Measurements from ENCODE around the gene UBXN2A. TPM values are rescaled to one million over a fixed set of nuclear protein-coding genes. Genes with fewer than 3 reads are reported as not detected.

The UBXN2A gene
- total and polyA plus RNA-seq, 2 of the 8 experiments (the other 6 are each of a cell fraction or from before 2014, with no cell fraction given) = 3.6 to 20.4 TPM

- Histone ChIP-seq H3K9ac (replicated peaks in 1 of 4; ENCODE audit: extremely low read depth in 1 of 4, low read depth in 3 of 4, low read length in 3 of 4) (no peak overlapping the region), H3K23ac (ENCODE audit: insufficient read length) (no peak overlapping the region), H3K27ac (ENCODE audit: low read depth, low read length) (no peak overlapping the region), H3K79me2 (ENCODE audit: control insufficient read depth in 1 of 2, insufficient read depth in 2 of 2, low read length in 2 of 2) (no peaks in the 10 kb centered on the region), H3K18ac (ENCODE audit: extremely low read depth, low read length) (no peak overlapping the region), H2AFZ (ENCODE audit: low read length) (no peak overlapping the region), H3K4me2 (ENCODE audit: insufficient read depth in 1 of 2, low read depth in 2 of 2, low read length in 2 of 2) (no peak overlapping the region; a peak in 1 of 4 replicates), H4K20me1 (replicated peaks in 1 of 2; ENCODE audit: control insufficient read depth in 1 of 2, insufficient read depth in 2 of 2, low read length in 2 of 2) (no peaks in the 10 kb centered on the region), H3K36me3 (ENCODE audit: control insufficient read depth in 2 of 4, insufficient read depth in 4 of 4, low read length in 3 of 4) (peaks cover 0 to 3% (median 0%) of the 10 kb centered on the region in 4 experiments; a peak in 1 of 8 replicates), H3K9me3 (ENCODE audit: insufficient read depth in 2 of 2, low read depth in 1 of 2, low read length in 1 of 2) (no peaks in the 10 kb centered on the region), H3K23me2 (ENCODE audit: low read depth, low read length) (peaks cover 4% of the 10 kb centered on the region; the same call in 1 of the 2 replicates), H3K4ac (replicated peaks; ENCODE audit: insufficient read length, low read depth, low read length) (no peak overlapping the region), H3K56ac (replicated peaks; ENCODE audit: insufficient read length, low read depth, low read length) (no peak overlapping the region), H4K5ac (ENCODE audit: insufficient read length, low read depth, low read length) (no peak overlapping the region), H2BK15ac (ENCODE audit: low read length) (no peak overlapping the region), H2AK5ac (ENCODE audit: low read depth, low read length) (no peak overlapping the region), H3K79me1 (ENCODE audit: low read depth, low read length) (no peaks in the 10 kb centered on the region), H4K91ac (replicated peaks; ENCODE audit: insufficient read length, low read length) (no peak overlapping the region), H3K27me3 (replicated peaks in 1 of 4; ENCODE audit: control insufficient read depth in 3 of 4, extremely low read depth in 1 of 4, insufficient read depth in 3 of 4, low read length in 3 of 4) (peaks cover 0 to 13% (median 6%) of the 10 kb centered on the region in 4 experiments; a peak in 3 of 7 replicates), H2BK12ac (ENCODE audit: low read depth, low read length) (no peak overlapping the region), H3K4me3 (ENCODE audit: extremely low read depth in 1 of 4, insufficient read depth in 2 of 4, low read depth in 3 of 4, low read length in 4 of 4) (no peak overlapping the region), H3K14ac (ENCODE audit: insufficient read length) (no peak overlapping the region), H2BK20ac (ENCODE audit: low read length) (no peak overlapping the region), H4K8ac (ENCODE audit: extremely low read depth, insufficient read depth, low read length) (no peak overlapping the region), H2BK120ac (replicated peaks; ENCODE audit: low read depth, low read length) (no peak overlapping the region), H2BK5ac (ENCODE audit: low read depth, low read length) (no peak overlapping the region), H3K4me1 (replicated peaks in 1 of 4; ENCODE audit: control insufficient read depth in 3 of 4, insufficient read depth in 4 of 4, low read length in 3 of 4) (peaks cover 0 to 15% (median 11%) of the 10 kb centered on the region in 4 experiments; a peak in 6 of 7 replicates)
- POLR2A ChIA-PET (ENCODE audit: partially characterized antibody) = no interaction called here
- CTCF ChIA-PET (ENCODE audit: partially characterized antibody) = interaction anchor here (0.9 kb wide), 1 partner anchor 80 kb away, joined by 4 read pairs; the partner anchor contains the start of gene ATAD2B
- DNase-seq (ENCODE audit: low read depth in 1 of 2, low spot score in 2 of 2) = no peak
- no peak for FAIRE-seq
- no peak for TF ChIP-seq CBX5 (IDR thresholded peaks at IDR 0.05; ENCODE audit: low read depth, low read length)
- no peak for TF ChIP-seq NRF1 (IDR thresholded peaks at IDR 0.05; ENCODE audit: low read depth, low read length)
- TF ChIP-seq SAP30 (IDR thresholded peaks at IDR 0.05; ENCODE audit: insufficient read depth, insufficient replicate concordance, low read length) = no peak
- no peak for TF ChIP-seq POLR2AphosphoS5 (IDR thresholded peaks at IDR 0.05; ENCODE audit: low read depth, low read length)
- TF ChIP-seq SP2 (IDR thresholded peaks at IDR 0.05; ENCODE audit: low read length) = no peak
- no peak for TF ChIP-seq BRCA1 (IDR thresholded peaks at IDR 0.05; ENCODE audit: low read depth, low read length)
- TF ChIP-seq HDAC6 (IDR thresholded peaks at IDR 0.05; ENCODE audit: low read depth, low read length) = no peak
- TF ChIP-seq USF2 (IDR thresholded peaks at IDR 0.05; ENCODE audit: low read length) = no peak
- TF ChIP-seq TAF7 (optimal IDR thresholded peaks at IDR 0.05; ENCODE audit: borderline replicate concordance, low read depth, low read length) = no peak
- TF ChIP-seq TAF1 (IDR thresholded peaks at IDR 0.05; ENCODE audit: low read depth, low read length) = no peak
- no peak for TF ChIP-seq GABPA (IDR thresholded peaks at IDR 0.05; ENCODE audit: borderline replicate concordance, insufficient read depth, low read length)
These were observed 67.4 kb downstream of the UBXN2A start for GRCh38 chr2:24007693-24008092.

All from H1 (cell line).